Body of pancreas (tissue), 4 donors: ENCODE data around the gene TMEM185B. TPM values are rescaled to one million over a fixed set of nuclear protein-coding genes. Genes with fewer than 3 reads are reported as not detected.
A peak's percentile ranks its signal among the peaks of the same experiment; 100 is the strongest.

Experiments
- ATAC-seq: fragments of 150-250 bp; one replicate; pipeline ENCODE4 v1.9.1; 2016
- DNase-seq, 4 donors: peaks; one replicate each; pipeline ENCODE4 v3.0.0-alpha.2; 2019
- H3K27ac ChIP-seq, 4 donors: fragments of 200-600 bp; sonication (generic); 1 replicate in 3 of 4; 2 replicates in 1 of 4; pipeline versions ENCODE4 v1.5.1 to v1.6.1; 2016 to 2019; ENCODE audit warnings: mild to moderate bottlenecking in 1 of 4, mixed read lengths in 1 of 4, moderate library complexity in 1 of 4
- H3K27me3 ChIP-seq, 2 donors: fragments of 200-600 bp; sonication (generic); one replicate each; pipeline ENCODE4 v1.6.0; 2016; ENCODE audit warnings: mild to moderate bottlenecking in 1 of 2
- H3K36me3 ChIP-seq, 2 donors: fragments of 200-600 bp; sonication (generic); replicated peaks in 1 of 2; 2 replicates each; pipeline ENCODE4 v1.5.1; 2016; ENCODE audit warnings: low read depth in 2 of 2; ENCODE audit not compliant: insufficient read depth in 1 of 2
- H3K4me1 ChIP-seq: fragments of 200-600 bp; sonication (generic); one replicate; pipeline ENCODE4 v1.6.0; 2016
- H3K4me3 ChIP-seq, 2 donors: fragments of 200-600 bp; sonication (generic); 1 replicate in 1 of 2; 2 replicates in 1 of 2; pipeline ENCODE4 v1.5.1; 2016 to 2019
- H3K9me3 ChIP-seq, 3 donors: fragments of 200-600 bp; sonication (generic); 1 replicate in 2 of 3; 2 replicates in 1 of 3; pipeline ENCODE4 v1.5.1; 2016
- POLR2A ChIP-seq, 3 donors: fragments of 450-650 bp; IDR thresholded peaks; one replicate each; pipeline ENCODE4 v1.6.1; 2016; ENCODE audit warnings: antibody characterized with exemption in 3 of 3, mild to moderate bottlenecking in 2 of 3
- WGBS, 2 donors: methylation state at CpG; one replicate each; pipeline ENCODE4 v1.1.5; 2017; 5-methylcytosine and 5-hydroxymethylcytosine counted together
- intact Hi-C: fragments of 100-400 bp; cut with DNase I; formaldehyde crosslinking; loops from one replicate; pipeline ENCODE4 v1.15.1; 2023
- total RNA-seq, 2 donors: library from RNA; depleted of rRNA; stranded (reverse); fragments of >200 nt; gene quantifications; one replicate each; pipeline ENCODE4 v1.1.0, GENCODE V29; 2016
- TF ChIP-seq, protein P1 (sequence below), 7 experiments: fragments of 450-650 bp in 4 of 7; fragments of 200-600 bp in 3 of 7; sonication (generic) in 3 of 7; IDR thresholded peaks; one replicate each; pipeline ENCODE4 v1.5.1; 2016 to 2019; ENCODE audit warnings: antibody characterized with exemption in 7 of 7

TMEM185B gene
- total RNA-seq, 2 donors from 2014 or later = 18.7 to 46.5 TPM

DNA sequence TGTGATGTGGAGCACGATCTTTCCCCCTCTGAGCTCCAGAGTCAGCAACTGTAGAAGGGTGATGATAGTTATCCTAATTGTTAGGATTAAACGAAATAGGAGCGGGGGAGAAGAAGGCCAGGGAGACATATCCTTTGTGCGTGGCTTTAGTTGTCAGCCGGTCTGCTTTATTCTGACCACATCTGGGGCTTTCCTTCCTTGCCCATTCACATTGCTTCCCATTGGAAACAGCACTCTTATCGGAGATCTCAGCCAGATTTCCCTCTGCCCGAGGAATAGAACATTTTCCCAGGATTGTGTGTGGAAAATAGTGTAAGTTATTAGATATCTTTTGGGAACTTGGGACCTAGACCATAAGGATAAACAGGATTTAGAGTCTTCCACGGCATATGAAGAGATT is 31.0 kb upstream of the TMEM185B start:
- Histone ChIP-seq H3K27me3 (no peaks in the 10 kb centered on the region), H3K9me3 (no peaks in the 10 kb centered on the region), H3K4me3 (no peak overlapping the region), H3K4me1 (peaks cover 13% of the 10 kb centered on the region), H3K27ac (no peak overlapping the region), H3K36me3 (no peaks in the 10 kb centered on the region)
- TF ChIP-seq, protein P1, sequence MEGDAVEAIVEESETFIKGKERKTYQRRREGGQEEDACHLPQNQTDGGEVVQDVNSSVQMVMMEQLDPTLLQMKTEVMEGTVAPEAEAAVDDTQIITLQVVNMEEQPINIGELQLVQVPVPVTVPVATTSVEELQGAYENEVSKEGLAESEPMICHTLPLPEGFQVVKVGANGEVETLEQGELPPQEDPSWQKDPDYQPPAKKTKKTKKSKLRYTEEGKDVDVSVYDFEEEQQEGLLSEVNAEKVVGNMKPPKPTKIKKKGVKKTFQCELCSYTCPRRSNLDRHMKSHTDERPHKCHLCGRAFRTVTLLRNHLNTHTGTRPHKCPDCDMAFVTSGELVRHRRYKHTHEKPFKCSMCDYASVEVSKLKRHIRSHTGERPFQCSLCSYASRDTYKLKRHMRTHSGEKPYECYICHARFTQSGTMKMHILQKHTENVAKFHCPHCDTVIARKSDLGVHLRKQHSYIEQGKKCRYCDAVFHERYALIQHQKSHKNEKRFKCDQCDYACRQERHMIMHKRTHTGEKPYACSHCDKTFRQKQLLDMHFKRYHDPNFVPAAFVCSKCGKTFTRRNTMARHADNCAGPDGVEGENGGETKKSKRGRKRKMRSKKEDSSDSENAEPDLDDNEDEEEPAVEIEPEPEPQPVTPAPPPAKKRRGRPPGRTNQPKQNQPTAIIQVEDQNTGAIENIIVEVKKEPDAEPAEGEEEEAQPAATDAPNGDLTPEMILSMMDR (IDR thresholded peaks at IDR 0.05) = no peak
- TF ChIP-seq POLR2A (IDR thresholded peaks at IDR 0.05) = no peak
- 69 to 70% methylated on average over 8 of the region's 8 CpGs for WGBS, 2 donors
- DNase-seq (no peak), ATAC-seq (no peak)
- intact Hi-C loops = no loop called here

DNA sequence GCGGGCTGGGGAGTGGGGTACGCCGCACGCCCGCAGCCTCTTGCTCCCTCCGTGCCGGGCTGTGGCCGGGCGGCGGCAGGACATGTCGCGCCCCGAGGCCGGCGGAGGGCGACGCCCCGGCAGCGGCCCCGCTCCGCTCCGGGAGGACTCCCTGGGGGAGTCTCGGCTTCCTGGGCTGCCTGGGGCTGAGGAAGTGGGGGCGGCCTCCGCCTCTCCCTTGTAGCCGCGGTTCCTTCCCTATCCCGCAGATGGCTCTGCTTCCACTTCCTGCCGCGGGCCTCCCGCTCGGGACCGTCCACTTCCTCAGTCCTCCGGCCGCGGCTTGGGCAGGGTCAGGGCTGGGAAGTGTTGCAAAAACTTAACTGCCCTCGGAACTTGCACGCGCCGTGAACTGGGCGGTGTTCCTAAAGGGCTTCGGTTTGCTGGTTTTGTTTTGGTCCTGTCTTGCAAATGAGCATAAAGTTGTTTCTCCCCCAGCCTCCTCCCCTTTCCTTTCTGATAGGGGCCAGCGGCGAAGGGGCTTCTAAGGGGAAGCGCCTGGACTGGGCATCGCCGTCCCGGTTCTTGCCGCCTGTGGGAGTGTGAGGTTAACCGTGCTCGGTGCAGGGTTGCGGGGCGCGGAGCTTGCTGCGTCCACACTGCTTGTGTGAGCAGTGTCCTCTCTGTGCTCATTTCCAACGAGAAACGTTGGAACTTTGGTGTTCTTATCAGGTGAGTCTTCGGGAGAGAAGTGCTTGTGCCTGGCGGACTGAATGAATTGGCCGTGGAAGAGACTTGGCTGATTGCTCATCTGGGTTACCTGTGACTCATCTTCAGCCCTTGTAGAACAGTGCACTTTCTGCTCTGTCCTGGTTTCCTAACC is 30.1 kb upstream of the TMEM185B start:
- no peaks in the 10 kb centered on the region for H3K9me3 ChIP-seq

DNA sequence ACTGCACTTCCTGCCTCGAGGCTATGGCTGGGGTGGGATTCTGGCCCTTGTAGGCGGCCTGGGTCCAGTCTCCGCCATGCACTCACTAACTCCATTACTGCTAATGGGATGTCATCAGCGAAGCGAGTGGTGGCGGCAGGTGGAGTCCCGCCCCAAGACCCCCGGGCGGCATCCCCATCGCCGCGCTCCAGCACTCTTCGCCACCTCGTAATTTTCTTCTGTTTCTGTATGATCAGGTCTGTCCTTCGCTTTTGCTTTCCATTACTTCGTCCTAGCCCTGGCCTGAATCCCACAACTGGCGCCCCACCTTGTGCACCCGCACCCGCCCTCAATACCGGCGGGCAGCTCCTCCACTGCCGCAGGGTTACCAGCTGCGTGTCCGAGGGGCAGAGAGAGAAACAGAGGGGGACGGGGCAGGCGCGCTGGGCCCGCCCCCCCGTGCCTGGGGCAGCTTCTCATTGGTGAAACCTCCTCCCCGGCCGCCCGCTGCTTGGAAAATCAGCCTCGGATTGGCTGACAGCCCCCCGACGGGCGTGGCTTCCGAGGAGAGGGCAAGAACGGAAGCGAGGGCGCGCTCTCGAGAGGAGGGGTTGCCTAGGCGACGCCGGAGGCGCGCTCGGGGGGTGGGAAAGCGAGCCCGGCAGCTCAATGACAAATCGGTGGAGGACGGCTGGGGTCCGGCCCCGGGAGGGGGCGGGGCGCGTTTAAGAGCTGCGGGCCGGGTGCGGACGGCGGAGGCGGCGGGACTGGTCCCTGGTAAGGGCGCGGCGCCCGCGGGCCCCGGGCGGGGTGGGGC is 29.2 kb upstream of the TMEM185B start, which contains the start of gene RALB:
Gene RALB (plus strand): TSS at position 628 of the 796 bp plus-strand sequence. CDS start 25,813 bp downstream, outside the sequence.
- 1% methylated on average over 40 to 54 of the region's 71 CpGs for WGBS, 2 donors
- H3K4me3 ChIP-seq = peak within 1 kb of the TSS; percentile 59 to 64
- intact Hi-C loops = no loop called here

More for the DNA sequence above, 30.1 kb upstream of the TMEM185B start:
- DNase-seq (peak; percentile 72 to 84 (median 77)), ATAC-seq (peak; percentile 70)
- TF ChIP-seq, protein P1 (IDR thresholded peaks at IDR 0.05) = peak in 6 of 7 experiments; percentile 26 to 55 (median 48)
- peak; percentile 6 to 23 (median 7) for TF ChIP-seq POLR2A (IDR thresholded peaks at IDR 0.05)
- Histone ChIP-seq H3K27ac (peak overlapping the region; percentile 79 to 92 (median 86)), H3K27me3 (no peaks in the 10 kb centered on the region), H3K36me3 (no peaks in the 10 kb centered on the region), H3K4me1 (peaks cover 13% of the 10 kb centered on the region), H3K4me3 (peak overlapping the region; percentile 59 to 64)
- intact Hi-C loops = no loop called here
- WGBS, 2 donors = 1% methylated on average over 24 to 60 of the region's 60 CpGs

DNA sequence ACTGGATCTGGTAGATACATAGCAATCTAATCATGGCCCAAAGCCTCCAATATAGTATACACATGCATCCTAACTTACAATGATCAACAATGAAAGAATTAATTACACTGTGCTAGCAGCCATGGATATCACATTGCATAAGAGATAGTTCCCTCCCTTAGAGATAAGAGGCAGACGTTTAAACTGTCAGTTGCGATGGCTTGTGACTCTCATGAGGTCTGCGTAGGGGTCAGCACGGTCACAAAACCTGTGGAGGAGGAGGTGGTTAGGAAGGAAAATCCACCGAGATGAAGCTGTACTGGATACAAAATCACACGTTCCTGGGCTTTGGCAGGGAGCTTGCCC is 28.7 kb upstream of the TMEM185B start:
- no peak for ATAC-seq

More for the DNA sequence above, 29.2 kb upstream of the TMEM185B start, which contains the start of gene RALB:
- Histone ChIP-seq H3K4me1 (peaks cover 13% of the 10 kb centered on the region), H3K36me3 (no peaks in the 10 kb centered on the region), H3K27me3 (no peaks in the 10 kb centered on the region), H3K9me3 (no peaks in the 10 kb centered on the region), H3K27ac (peak within 1 kb of the TSS; percentile 79 to 92 (median 86))
- peak; percentile 99 to 100 (median 99) for DNase-seq
- ATAC-seq = peak; percentile 97
- peak; percentile 32 to 77 (median 75) for TF ChIP-seq POLR2A (IDR thresholded peaks at IDR 0.05)
- TF ChIP-seq, protein P1 (IDR thresholded peaks at IDR 0.05) = no peak

More for the DNA sequence above, 28.7 kb upstream of the TMEM185B start:
- H3K4me1 ChIP-seq = peaks cover 13% of the 10 kb centered on the region
- no peak for DNase-seq
- no peaks in the 10 kb centered on the region for H3K27me3 ChIP-seq
- H3K36me3 ChIP-seq = no peaks in the 10 kb centered on the region
- intact Hi-C loops = no loop called here
- peak overlapping the region in 2 of 4 donors; percentile 83 to 90 for H3K27ac ChIP-seq
- no peak for TF ChIP-seq POLR2A (IDR thresholded peaks at IDR 0.05)
- TF ChIP-seq, protein P1 (IDR thresholded peaks at IDR 0.05) = no peak
- 22% methylated on average over 6 of the region's 6 CpGs for WGBS, 2 donors
- H3K9me3 ChIP-seq = no peaks in the 10 kb centered on the region
- H3K4me3 ChIP-seq = peak overlapping the region; percentile 59 to 64
